Fibroblast of the aortic adventitia (primary cell): ENCODE data around the gene ZFAND2B. TPM values are rescaled to one million over a fixed set of nuclear protein-coding genes. Genes with fewer than 3 reads are reported as not detected.
"Not testable (repeated sequence)": the region's sequence is repeated elsewhere in the genome, so short reads cannot be mapped to it uniquely, and the experiment has no call there.

Experiments used
- DNase-seq: peaks from one replicate; pipeline ENCODE4 v3.0.0-alpha.2; 2010; ENCODE audit warnings: low read depth
- H3K4me3 ChIP-seq: 2 replicates; pipeline ENCODE4 v1.5.1; 2011; ENCODE audit warnings: low read depth, mild to moderate bottlenecking, control low read depth, low read length, moderate library complexity
- CTCF ChIP-seq: IDR thresholded peaks from 2 replicates; pipeline ENCODE4 v1.5.1; 2011; ENCODE audit warnings: mild to moderate bottlenecking, low read length, control low read depth, inconsistent platforms; ENCODE audit not compliant: insufficient read depth
- total RNA-seq: library from RNA; depleted of rRNA; stranded (reverse); fragments of >200 nt; gene quantifications from 2 replicates; pipeline ENCODE4 v1.2.3, GENCODE V29; 2012; ENCODE audit warnings: low replicate concordance

Gene ZFAND2B
- total RNA-seq, 1 donor, result 27.2 TPM

- TF ChIP-seq CTCF, result no peak
- no peak for DNase-seq
Observed at GRCh38 chr2:219186754-219187456, 19.7 kb upstream of the ZFAND2B start.

GRCh38 chr2:219197388-219197787 lies 9.2 kb upstream of the ZFAND2B start:
- TF ChIP-seq CTCF, result no peak

More at GRCh38 chr2:219186754-219187456, 19.7 kb upstream of the ZFAND2B start:
- no peak overlapping the region for H3K4me3 ChIP-seq

GRCh38 chr2:219198974-219199373 lies 7.6 kb upstream of the ZFAND2B start:
- TF ChIP-seq CTCF, result no peak
- H3K4me3 ChIP-seq, result no peak overlapping the region
- DNase-seq, result no peak

More at GRCh38 chr2:219197388-219197787, 9.2 kb upstream of the ZFAND2B start:
- DNase-seq, result no peak
- no peak overlapping the region for H3K4me3 ChIP-seq

- TF ChIP-seq CTCF, result no peak
- H3K4me3 ChIP-seq, result no peak overlapping the region
- DNase-seq, result no peak
Observed at GRCh38 chr2:219199470-219200211, 6.9 kb upstream of the ZFAND2B start.

GRCh38 chr2:219200502-219201326 lies 5.9 kb upstream of the ZFAND2B start:
- H3K4me3 ChIP-seq, DNase-seq: not testable (repeated sequence)

- H3K4me3 ChIP-seq, DNase-seq: not testable (repeated sequence)
Observed at GRCh38 chr2:219201331-219201730, 5.3 kb upstream of the ZFAND2B start.

GRCh38 chr2:219204425-219205164 lies 2.0 kb upstream of the ZFAND2B start:
- DNase-seq, result no peak
- no peak for TF ChIP-seq CTCF

More at GRCh38 chr2:219204425-219205164, 2.0 kb upstream of the ZFAND2B start:
- H3K4me3 ChIP-seq, result no peak overlapping the region
